Adrenal gland (tissue), 5 donors: ENCODE measurements around the gene PI4K2A.
"Not testable (repeated sequence)": the region's sequence is repeated elsewhere in the genome, so short reads cannot be mapped to it uniquely, and the experiment has no call there.

ENCODE experiments used
- POLR2A ChIP-seq, 2 donors: fragments of 450-650 bp; IDR thresholded peaks; one replicate each; pipeline ENCODE4 v1.6.1; 2017; ENCODE audit warnings: antibody characterized with exemption in 2 of 2, mild to moderate bottlenecking in 2 of 2, moderate library complexity in 1 of 2
- TF ChIP-seq, protein P1 (sequence below), 6 experiments: fragments of 450-650 bp in 4 of 6; fragments of 200-600 bp in 2 of 6; sonication (generic) in 1 of 6; IDR thresholded peaks; 1 replicate in 5 of 6; 2 replicates in 1 of 6; pipeline versions ENCODE4 v1.5.1 to v1.8.0; 2016 to 2021; ENCODE audit warnings: antibody characterized with exemption in 6 of 6, mild to moderate bottlenecking in 2 of 6, moderate library complexity in 1 of 6
- donor health status: DM: no; HTN: no; CAD: no.

DNA sequence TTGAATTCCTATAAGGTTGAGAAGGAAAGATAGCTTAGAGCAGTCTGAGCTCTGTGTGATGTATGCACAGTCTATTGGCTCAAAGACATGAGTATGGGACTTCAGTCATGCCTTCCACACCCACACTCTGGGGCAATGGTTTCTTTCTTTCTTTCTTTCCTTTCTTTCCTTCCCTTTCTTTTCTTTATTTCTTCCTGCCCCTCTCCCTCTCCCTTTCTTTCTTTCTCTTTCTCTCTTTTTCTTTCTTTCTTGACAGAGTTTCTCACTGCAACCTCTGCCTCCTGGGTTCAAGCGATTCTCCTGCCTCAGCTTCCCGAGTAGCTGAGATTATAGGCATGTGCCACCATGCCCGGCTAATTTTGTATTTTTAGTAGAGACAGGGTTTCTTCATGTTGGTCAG lies 1.4 kb upstream of the PI4K2A start:
- TF ChIP-seq, protein P1, sequence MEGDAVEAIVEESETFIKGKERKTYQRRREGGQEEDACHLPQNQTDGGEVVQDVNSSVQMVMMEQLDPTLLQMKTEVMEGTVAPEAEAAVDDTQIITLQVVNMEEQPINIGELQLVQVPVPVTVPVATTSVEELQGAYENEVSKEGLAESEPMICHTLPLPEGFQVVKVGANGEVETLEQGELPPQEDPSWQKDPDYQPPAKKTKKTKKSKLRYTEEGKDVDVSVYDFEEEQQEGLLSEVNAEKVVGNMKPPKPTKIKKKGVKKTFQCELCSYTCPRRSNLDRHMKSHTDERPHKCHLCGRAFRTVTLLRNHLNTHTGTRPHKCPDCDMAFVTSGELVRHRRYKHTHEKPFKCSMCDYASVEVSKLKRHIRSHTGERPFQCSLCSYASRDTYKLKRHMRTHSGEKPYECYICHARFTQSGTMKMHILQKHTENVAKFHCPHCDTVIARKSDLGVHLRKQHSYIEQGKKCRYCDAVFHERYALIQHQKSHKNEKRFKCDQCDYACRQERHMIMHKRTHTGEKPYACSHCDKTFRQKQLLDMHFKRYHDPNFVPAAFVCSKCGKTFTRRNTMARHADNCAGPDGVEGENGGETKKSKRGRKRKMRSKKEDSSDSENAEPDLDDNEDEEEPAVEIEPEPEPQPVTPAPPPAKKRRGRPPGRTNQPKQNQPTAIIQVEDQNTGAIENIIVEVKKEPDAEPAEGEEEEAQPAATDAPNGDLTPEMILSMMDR (IDR thresholded peaks at IDR 0.05), result not testable (repeated sequence)
- TF ChIP-seq POLR2A (IDR thresholded peaks at IDR 0.05), result not testable (repeated sequence)
